Activated naive CD4-positive, alpha-beta T cell treated with anti-CD3 and anti-CD28 coated beads for 36 hours (primary cell): ENCODE measurements around the gene ISX. TPM values are rescaled to one million over a fixed set of nuclear protein-coding genes. Genes with fewer than 3 reads are reported as not detected.
A peak's percentile ranks its signal among the peaks of the same experiment; 100 is the strongest.
"Not testable (repeated sequence)": the region's sequence is repeated elsewhere in the genome, so short reads cannot be mapped to it uniquely, and the experiment has no call there.

Source experiments
- CTCF ChIA-PET: fragments of 350-600 bp; sonication (Branson Sonifier 250); formaldehyde crosslinking; loops from one replicate; lab custom pipeline; 2021; ENCODE audit warnings: antibody characterized with exemption; lab: Charles Lee
- DNase-seq: peaks from one replicate; pipeline ENCODE4 v3.0.0-alpha.2; 2020
- H3K27ac Mint-ChIP-seq: one replicate; pipeline ENCODE4 v1.8.0; 2021; ENCODE audit warnings: mild to moderate bottlenecking, mixed read lengths
- H3K27me3 Mint-ChIP-seq: one replicate; pipeline ENCODE4 v1.8.0; 2021; ENCODE audit warnings: low read depth, mixed read lengths
- H3K36me3 Mint-ChIP-seq: one replicate; pipeline ENCODE4 v1.8.0; 2021; ENCODE audit warnings: low read depth, mixed read lengths
- H3K4me1 Mint-ChIP-seq: one replicate; pipeline ENCODE4 v1.8.0; 2021; ENCODE audit warnings: low read depth, mixed read lengths
- H3K4me3 Mint-ChIP-seq: one replicate; pipeline ENCODE4 v1.8.0; 2021; ENCODE audit warnings: mild to moderate bottlenecking, moderate library complexity, mixed read lengths
- H3K9me3 Mint-ChIP-seq: one replicate; pipeline ENCODE4 v1.8.0; 2021; ENCODE audit warnings: mixed read lengths
- intact Hi-C: fragments of 100-400 bp; cut with micrococcal nuclease; formaldehyde crosslinking; loops from one replicate; pipeline ENCODE4 v1.15.1; 2023
- total RNA-seq, 2 experiments: library from RNA; stranded (reverse); gene quantifications; one replicate each; pipeline ENCODE4 v1.2.3, GENCODE V29; 2021

The ISX gene
- total RNA-seq: not detected

GRCh38 chr22:35065796-35066218 lies at the start of gene ISX:
TSS of gene ISX (plus strand) at chr22:35066158. CDS start at chr22:35067088, 930 bp downstream.
- Mint-ChIP-seq H3K9me3 (no peaks in the 10 kb centered on the region), H3K36me3 (no peaks in the 10 kb centered on the region), H3K27me3 (no peaks in the 10 kb centered on the region), H3K4me1 (no peaks in the 10 kb centered on the region), H3K27ac (no peak within 1 kb of the TSS), H3K4me3 (no peak within 1 kb of the TSS)
- CTCF ChIA-PET: no interaction called here
- intact Hi-C loops: no loop called here
- DNase-seq: no peak

GRCh38 chr22:35016909-35017308 lies 49.0 kb upstream of the ISX start:
- H3K4me1 Mint-ChIP-seq: no peaks in the 10 kb centered on the region
- DNase-seq: no peak
- H3K4me3 Mint-ChIP-seq: no peak overlapping the region
- intact Hi-C loops: no loop called here
- H3K9me3 Mint-ChIP-seq: no peaks in the 10 kb centered on the region
- H3K36me3 Mint-ChIP-seq: no peaks in the 10 kb centered on the region
- CTCF ChIA-PET: no interaction called here
- H3K27me3 Mint-ChIP-seq: peaks cover 3% of the 10 kb centered on the region
- H3K27ac Mint-ChIP-seq: no peak overlapping the region

GRCh38 chr22:35018995-35019394 lies 47.0 kb upstream of the ISX start:
- H3K4me1 Mint-ChIP-seq: no peaks in the 10 kb centered on the region
- no peak overlapping the region for H3K27ac Mint-ChIP-seq
- intact Hi-C loops: no loop called here
- H3K9me3 Mint-ChIP-seq: no peaks in the 10 kb centered on the region
- H3K27me3 Mint-ChIP-seq: peaks cover 7% of the 10 kb centered on the region
- no peak for DNase-seq
- CTCF ChIA-PET: no interaction called here
- H3K4me3 Mint-ChIP-seq: no peak overlapping the region
- no peaks in the 10 kb centered on the region for H3K36me3 Mint-ChIP-seq

GRCh38 chr22:35020517-35020916 lies 45.4 kb upstream of the ISX start:
- no peak overlapping the region for H3K27ac Mint-ChIP-seq
- DNase-seq: no peak
- no peaks in the 10 kb centered on the region for H3K9me3 Mint-ChIP-seq
- no peak overlapping the region for H3K4me3 Mint-ChIP-seq
- peaks cover 2% of the 10 kb centered on the region for H3K4me1 Mint-ChIP-seq
- H3K27me3 Mint-ChIP-seq: peaks cover 18% of the 10 kb centered on the region
- intact Hi-C loops: loop anchor here (5.0 kb wide), 1 partner anchor 1098 kb away; the partner anchor contains the start of gene LARGE1
- CTCF ChIA-PET: no interaction called here
- H3K36me3 Mint-ChIP-seq: no peaks in the 10 kb centered on the region

- Mint-ChIP-seq H3K36me3 (no peaks in the 10 kb centered on the region), H3K4me1 (peaks cover 2% of the 10 kb centered on the region), H3K4me3 (no peak overlapping the region), H3K27ac (no peak overlapping the region), H3K27me3 (peaks cover 22% of the 10 kb centered on the region), H3K9me3 (no peaks in the 10 kb centered on the region)
- DNase-seq: no peak
- intact Hi-C loops: loop anchor here (5.0 kb wide), 1 partner anchor 1099 kb away; the partner anchor contains the start of gene LARGE1
- CTCF ChIA-PET: interaction anchor here (0.8 to 1.0 kb wide), 2 partner anchors 20 to 22 kb away, joined by 3 read pairs; no protein-coding TSS in a partner anchor
These were observed 44.8 kb upstream of the ISX start for GRCh38 chr22:35021161-35021560.

- CTCF ChIA-PET: interaction anchor here (0.8 kb wide), 1 partner anchor 128 kb away, joined by 3 read pairs; no protein-coding TSS in a partner anchor
- Mint-ChIP-seq H3K27ac (no peak overlapping the region), H3K27me3 (peaks cover 30% of the 10 kb centered on the region), H3K36me3 (no peaks in the 10 kb centered on the region), H3K4me3 (no peak overlapping the region), H3K4me1 (peaks cover 2% of the 10 kb centered on the region), H3K9me3 (no peaks in the 10 kb centered on the region)
- intact Hi-C loops: loop anchor here (5.0 kb wide), 1 partner anchor 1100 kb away; the partner anchor contains the start of gene LARGE1
- no peak for DNase-seq
These were observed 43.7 kb upstream of the ISX start for GRCh38 chr22:35022291-35022690.

- intact Hi-C loops: loop anchor here (5.0 kb wide), 1 partner anchor 1102 kb away; the partner anchor contains the start of gene LARGE1
- Mint-ChIP-seq H3K4me1 (peaks cover 2% of the 10 kb centered on the region), H3K36me3 (no peaks in the 10 kb centered on the region), H3K27me3 (peaks cover 37% of the 10 kb centered on the region), H3K4me3 (no peak overlapping the region), H3K27ac (no peak overlapping the region), H3K9me3 (no peaks in the 10 kb centered on the region)
- peak; percentile 78 for DNase-seq
- CTCF ChIA-PET: interaction anchor here (0.5 to 1.4 kb wide), 8 partner anchors 9 to 1337 kb away, joined by 3 to 5 read pairs (median 3); no protein-coding TSS in a partner anchor
These were observed 42.1 kb upstream of the ISX start for GRCh38 chr22:35023692-35024363.

GRCh38 chr22:35024364-35024692 lies 41.6 kb upstream of the ISX start:
- Mint-ChIP-seq H3K27ac (no peak overlapping the region), H3K36me3 (no peaks in the 10 kb centered on the region), H3K4me1 (peaks cover 2% of the 10 kb centered on the region), H3K4me3 (no peak overlapping the region), H3K9me3 (no peaks in the 10 kb centered on the region), H3K27me3 (peaks cover 40% of the 10 kb centered on the region)
- CTCF ChIA-PET: interaction anchor here (0.5 to 1.4 kb wide), 5 partner anchors 10 to 609 kb away, joined by 3 to 5 read pairs (median 3); no protein-coding TSS in a partner anchor
- intact Hi-C loops: loop anchor here (5.0 kb wide), 1 partner anchor 1102 kb away; the partner anchor contains the start of gene LARGE1
- no peak for DNase-seq

GRCh38 chr22:35030112-35030511 lies 35.8 kb upstream of the ISX start:
- CTCF ChIA-PET, H3K4me1 Mint-ChIP-seq, intact Hi-C loops, H3K9me3 Mint-ChIP-seq, H3K4me3 Mint-ChIP-seq, DNase-seq, H3K27ac Mint-ChIP-seq, H3K36me3 Mint-ChIP-seq: not testable (repeated sequence)
- peaks cover 52% of the 10 kb centered on the region for H3K27me3 Mint-ChIP-seq

- H3K36me3 Mint-ChIP-seq: no peaks in the 10 kb centered on the region
- no peaks in the 10 kb centered on the region for H3K9me3 Mint-ChIP-seq
- CTCF ChIA-PET: no interaction called here
- H3K4me3 Mint-ChIP-seq: no peak overlapping the region
- peaks cover 35% of the 10 kb centered on the region for H3K27me3 Mint-ChIP-seq
- H3K4me1 Mint-ChIP-seq: no peaks in the 10 kb centered on the region
- no peak for DNase-seq
- H3K27ac Mint-ChIP-seq: no peak overlapping the region
- intact Hi-C loops: no loop called here
These were observed 33.4 kb upstream of the ISX start for GRCh38 chr22:35032571-35032970.

GRCh38 chr22:35033635-35034296 lies 32.2 kb upstream of the ISX start:
- Mint-ChIP-seq H3K4me3 (no peak overlapping the region), H3K36me3 (no peaks in the 10 kb centered on the region), H3K27ac (no peak overlapping the region), H3K9me3 (no peaks in the 10 kb centered on the region), H3K27me3 (peaks cover 29% of the 10 kb centered on the region), H3K4me1 (no peaks in the 10 kb centered on the region)
- CTCF ChIA-PET: no interaction called here
- intact Hi-C loops: no loop called here
- DNase-seq: no peak

GRCh38 chr22:35034963-35035362 lies 31.0 kb upstream of the ISX start:
- no peak for DNase-seq
- no peaks in the 10 kb centered on the region for H3K9me3 Mint-ChIP-seq
- CTCF ChIA-PET: no interaction called here
- no peak overlapping the region for H3K27ac Mint-ChIP-seq
- H3K4me1 Mint-ChIP-seq: no peaks in the 10 kb centered on the region
- peaks cover 22% of the 10 kb centered on the region for H3K27me3 Mint-ChIP-seq
- intact Hi-C loops: no loop called here
- no peaks in the 10 kb centered on the region for H3K36me3 Mint-ChIP-seq
- no peak overlapping the region for H3K4me3 Mint-ChIP-seq
